Osteocyte (in vitro differentiated cells): ENCODE results near the gene RHD. TPM values are rescaled to one million over a fixed set of nuclear protein-coding genes. Genes with fewer than 3 reads are reported as not detected.

Source experiments
- DNase-seq: peaks from one replicate; pipeline ENCODE4 v3.0.0; 2021; ENCODE audit warnings: mixed read lengths; ENCODE audit not compliant: unreplicated experiment; ENCODE audit errors: extremely low spot score
- H3K27ac Mint-ChIP-seq: one replicate; pipeline ENCODE4 v1.8.0; 2021; ENCODE audit warnings: mild to moderate bottlenecking, mixed read lengths; ENCODE audit not compliant: unreplicated experiment
- H3K27me3 Mint-ChIP-seq: one replicate; pipeline ENCODE4 v1.8.0; 2021; ENCODE audit warnings: mixed read lengths; ENCODE audit not compliant: unreplicated experiment
- H3K36me3 Mint-ChIP-seq: one replicate; pipeline ENCODE4 v1.8.0; 2021; ENCODE audit warnings: mixed read lengths; ENCODE audit not compliant: unreplicated experiment
- H3K4me1 Mint-ChIP-seq: one replicate; pipeline ENCODE4 v1.8.0; 2021; ENCODE audit warnings: mixed read lengths; ENCODE audit not compliant: unreplicated experiment
- H3K4me3 Mint-ChIP-seq: one replicate; pipeline ENCODE4 v1.8.0; 2021; ENCODE audit warnings: mild to moderate bottlenecking, moderate library complexity, mixed read lengths; ENCODE audit not compliant: unreplicated experiment
- H3K9me3 Mint-ChIP-seq: one replicate; pipeline ENCODE4 v1.8.0; 2021; ENCODE audit warnings: mixed read lengths; ENCODE audit not compliant: unreplicated experiment
- total RNA-seq: library from RNA; stranded (reverse); gene quantifications from 2 replicates; pipeline ENCODE4 v1.2.1, GENCODE V29; 2021
- TF ChIP-seq, protein P1 (sequence below): fragments of 200-600 bp; sonication (generic); IDR thresholded peaks from 2 replicates; pipeline ENCODE4 v1.5.0; 2021; ENCODE audit warnings: antibody characterized with exemption, mild to moderate bottlenecking, moderate library complexity

RHD gene
- total RNA-seq, 1 donor from 2014 or later = not detected

DNA sequence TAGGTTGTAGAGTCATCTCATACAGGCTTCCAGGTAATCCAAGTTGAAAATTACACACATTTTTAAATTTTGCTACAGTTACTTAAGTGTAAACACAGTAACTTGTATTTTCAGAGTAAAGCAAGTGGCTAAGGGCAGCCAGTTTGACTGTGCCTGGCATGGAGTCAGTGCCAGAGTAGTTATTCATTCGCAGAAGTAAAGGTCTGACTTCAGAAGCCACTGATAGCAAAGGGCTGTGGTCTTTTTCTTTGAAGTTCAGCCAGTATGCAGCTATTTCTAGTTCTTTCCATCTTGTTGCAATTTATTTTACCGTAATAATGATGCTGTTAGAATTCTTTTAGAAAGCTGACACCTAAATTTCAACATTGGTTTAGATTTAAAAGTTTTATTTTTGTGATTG is 75.2 kb downstream of the RHD start:
- no peaks in the 10 kb centered on the region for H3K27me3 Mint-ChIP-seq
- DNase-seq = no peak
- H3K4me3 Mint-ChIP-seq = no peak overlapping the region
- peaks cover 31% of the 10 kb centered on the region for H3K36me3 Mint-ChIP-seq
- H3K9me3 Mint-ChIP-seq = no peaks in the 10 kb centered on the region
- H3K27ac Mint-ChIP-seq = no peak overlapping the region
- TF ChIP-seq, protein P1, sequence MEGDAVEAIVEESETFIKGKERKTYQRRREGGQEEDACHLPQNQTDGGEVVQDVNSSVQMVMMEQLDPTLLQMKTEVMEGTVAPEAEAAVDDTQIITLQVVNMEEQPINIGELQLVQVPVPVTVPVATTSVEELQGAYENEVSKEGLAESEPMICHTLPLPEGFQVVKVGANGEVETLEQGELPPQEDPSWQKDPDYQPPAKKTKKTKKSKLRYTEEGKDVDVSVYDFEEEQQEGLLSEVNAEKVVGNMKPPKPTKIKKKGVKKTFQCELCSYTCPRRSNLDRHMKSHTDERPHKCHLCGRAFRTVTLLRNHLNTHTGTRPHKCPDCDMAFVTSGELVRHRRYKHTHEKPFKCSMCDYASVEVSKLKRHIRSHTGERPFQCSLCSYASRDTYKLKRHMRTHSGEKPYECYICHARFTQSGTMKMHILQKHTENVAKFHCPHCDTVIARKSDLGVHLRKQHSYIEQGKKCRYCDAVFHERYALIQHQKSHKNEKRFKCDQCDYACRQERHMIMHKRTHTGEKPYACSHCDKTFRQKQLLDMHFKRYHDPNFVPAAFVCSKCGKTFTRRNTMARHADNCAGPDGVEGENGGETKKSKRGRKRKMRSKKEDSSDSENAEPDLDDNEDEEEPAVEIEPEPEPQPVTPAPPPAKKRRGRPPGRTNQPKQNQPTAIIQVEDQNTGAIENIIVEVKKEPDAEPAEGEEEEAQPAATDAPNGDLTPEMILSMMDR = no peak
- H3K4me1 Mint-ChIP-seq = peaks cover 24% of the 10 kb centered on the region

DNA sequence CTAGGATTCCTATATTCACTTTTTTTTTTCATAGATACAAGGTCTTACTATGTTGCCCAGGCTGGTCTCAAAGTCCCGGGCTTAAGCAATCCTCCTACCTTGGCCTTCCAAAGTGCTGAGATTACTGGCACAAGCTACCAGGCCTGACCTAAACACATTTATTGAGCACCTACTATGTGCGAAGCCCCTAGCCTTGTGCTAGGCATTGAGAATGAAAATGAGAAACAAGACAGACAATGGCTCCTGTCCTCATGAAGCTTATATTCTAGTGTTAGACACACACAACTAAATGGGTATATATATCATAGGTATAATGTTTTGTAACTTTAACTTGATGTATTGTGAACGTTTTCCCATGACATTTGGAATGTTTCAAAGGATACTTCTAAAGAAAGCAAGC is 77.3 kb downstream of the RHD start:
- Mint-ChIP-seq H3K4me3 (no peak overlapping the region), H3K4me1 (peaks cover 9% of the 10 kb centered on the region), H3K27me3 (no peaks in the 10 kb centered on the region), H3K36me3 (peaks cover 31% of the 10 kb centered on the region), H3K9me3 (no peaks in the 10 kb centered on the region), H3K27ac (no peak overlapping the region)
- TF ChIP-seq, protein P1 = no peak
- no peak for DNase-seq

DNA sequence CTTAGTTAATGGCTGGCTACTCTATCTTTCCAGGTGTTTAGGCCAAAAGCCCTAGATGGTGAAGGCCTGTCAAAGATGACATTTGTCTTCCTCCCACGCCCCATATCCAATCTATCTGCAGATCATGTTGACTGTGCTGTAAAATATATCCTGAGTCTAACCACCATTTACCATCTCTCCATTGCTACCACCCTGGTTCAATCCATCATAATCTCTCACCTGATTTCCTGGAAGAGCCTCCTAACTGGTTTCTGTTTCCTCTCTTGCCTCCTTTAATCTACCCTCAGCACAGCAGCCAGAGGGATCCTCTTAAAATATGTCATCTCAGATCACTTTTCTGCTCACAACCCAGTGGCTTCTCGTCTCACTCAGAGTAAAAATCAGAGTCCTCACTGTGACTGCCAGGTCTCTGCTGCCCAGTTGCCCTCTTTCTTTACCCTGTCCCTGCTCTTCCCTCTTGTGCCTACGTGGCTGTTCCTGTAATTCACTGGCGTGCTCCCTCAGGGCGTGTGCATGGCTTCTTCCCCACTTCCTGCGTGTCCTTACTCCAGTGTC is 83.6 kb downstream of the RHD start:
- TF ChIP-seq, protein P1 = no peak

DNA sequence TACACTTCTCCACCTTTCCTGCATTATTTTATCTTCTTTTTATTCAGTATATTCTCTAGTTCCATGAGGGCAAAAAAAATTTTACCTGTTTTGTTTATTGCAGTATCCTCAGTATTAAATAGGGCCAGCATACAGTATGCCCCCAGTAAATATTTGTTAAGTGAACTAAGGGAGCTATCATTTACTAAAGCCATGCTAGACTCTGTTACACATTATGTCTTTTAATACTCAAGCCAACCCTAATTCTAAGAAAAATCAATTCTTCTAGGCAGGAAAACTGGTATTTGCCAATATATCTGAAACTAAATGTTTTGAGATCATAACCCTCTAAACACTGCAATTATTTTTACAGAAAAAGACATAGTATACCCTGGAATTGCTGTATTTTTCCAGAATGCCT is 84.1 kb downstream of the RHD start:
- Mint-ChIP-seq H3K36me3 (peaks cover 51% of the 10 kb centered on the region), H3K4me3 (no peak overlapping the region), H3K27ac (peak overlapping the region; percentile 7), H3K27me3 (no peaks in the 10 kb centered on the region), H3K4me1 (peaks cover 13% of the 10 kb centered on the region), H3K9me3 (no peaks in the 10 kb centered on the region)
- DNase-seq = no peak
- TF ChIP-seq, protein P1 = no peak

More for the DNA sequence above, 83.6 kb downstream of the RHD start:
- Mint-ChIP-seq H3K27me3 (no peaks in the 10 kb centered on the region), H3K27ac (no peak overlapping the region), H3K36me3 (peaks cover 46% of the 10 kb centered on the region), H3K9me3 (no peaks in the 10 kb centered on the region), H3K4me1 (peaks cover 8% of the 10 kb centered on the region), H3K4me3 (no peak overlapping the region)
- DNase-seq = no peak

DNA sequence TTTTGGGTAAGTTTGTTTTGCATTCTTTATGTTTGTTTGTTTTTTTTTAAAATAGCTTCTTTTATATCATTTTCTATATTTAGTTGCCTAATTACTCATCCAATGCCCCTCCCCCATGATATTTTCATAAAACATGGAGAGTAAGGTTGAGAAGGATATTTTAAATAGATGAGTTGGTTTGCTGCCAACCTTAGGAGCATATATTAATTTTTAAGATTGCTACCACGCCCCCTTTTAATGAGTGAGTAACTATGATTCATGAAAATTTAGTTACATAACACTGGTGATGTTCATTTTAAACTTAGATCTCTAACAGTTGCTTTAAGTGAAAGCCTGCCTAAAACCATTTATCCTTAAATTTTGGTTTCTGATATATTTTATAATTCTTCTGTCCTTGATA is 84.5 kb downstream of the RHD start:
- Mint-ChIP-seq H3K4me1 (peaks cover 17% of the 10 kb centered on the region), H3K27me3 (no peaks in the 10 kb centered on the region), H3K9me3 (no peaks in the 10 kb centered on the region), H3K4me3 (no peak overlapping the region), H3K27ac (no peak overlapping the region), H3K36me3 (peaks cover 53% of the 10 kb centered on the region)
- TF ChIP-seq, protein P1 = no peak
- DNase-seq = no peak
